B cell (primary cell): ENCODE measurements around the gene ATP2B3. TPM values are rescaled to one million over a fixed set of nuclear protein-coding genes. Genes with fewer than 3 reads are reported as not detected.

Source experiments
- ATAC-seq: fragments of 200-7000 bp; cut with Tn5 transposase; one replicate; pipeline ENCODE4 v1.10.0; 2021; ENCODE audit warnings: low read depth, mild to moderate bottlenecking, moderate number of reproducible peaks, moderate library complexity
- CTCF ChIA-PET: fragments of 350-600 bp; sonication (Branson Sonifier 250); formaldehyde crosslinking; loops from one replicate; lab custom pipeline; 2021; ENCODE audit warnings: antibody characterized with exemption, inconsistent platforms; lab: Charles Lee
- POLR2A ChIA-PET: fragments of 350-600 bp; sonication (Branson Sonifier 250); formaldehyde crosslinking; loops from one replicate; lab custom pipeline; 2021; ENCODE audit warnings: antibody characterized with exemption; lab: Charles Lee
- DNase-seq: peaks from one replicate; pipeline ENCODE4 v3.0.0; 2013
- H2AFZ ChIP-seq: 2 replicates; pipeline ENCODE4 v1.6.1; 2012; ENCODE audit warnings: mild to moderate bottlenecking, low read depth, low read length; ENCODE audit not compliant: insufficient read depth, poor library complexity, severe bottlenecking
- H3K27ac ChIP-seq, 2 donors: 1 replicate in 1 of 2; 2 replicates in 1 of 2; pipeline ENCODE4 v1.5.1; 2012 to 2013; ENCODE audit warnings: low read length in 2 of 2, mild to moderate bottlenecking in 2 of 2, moderate library complexity in 1 of 2
- H3K27me3 ChIP-seq, 4 experiments: fragments of 200-600 bp in 1 of 4; sonication (generic) in 1 of 4; replicated peaks in 1 of 4; 1 replicate in 2 of 4; 2 replicates in 2 of 4; pipeline versions ENCODE4 v1.6.1 to v1.7.0; 2013 to 2016; ENCODE audit warnings: low read length in 3 of 4, mild to moderate bottlenecking in 2 of 4, mixed read lengths in 1 of 4, moderate library complexity in 1 of 4; ENCODE audit not compliant: insufficient read depth in 4 of 4, control insufficient read depth in 3 of 4; ENCODE audit errors: control extremely low read depth in 1 of 4
- H3K36me3 ChIP-seq, 2 experiments: replicated peaks in 1 of 2; 1 replicate in 1 of 2; 2 replicates in 1 of 2; pipeline versions ENCODE4 v1.6.1 to v1.7.1; 2013; ENCODE audit warnings: low read length in 1 of 2; ENCODE audit not compliant: insufficient read depth in 2 of 2, control insufficient read depth in 1 of 2; ENCODE audit errors: control extremely low read depth in 1 of 2, extremely low read depth in 1 of 2
- H3K4me1 ChIP-seq, 2 donors: fragments of 200-600 bp in 1 of 2; sonication (generic) in 1 of 2; 1 replicate in 1 of 2; 2 replicates in 1 of 2; pipeline versions ENCODE4 v1.5.1 to v1.6.1; 2013 to 2017; ENCODE audit warnings: low read length in 2 of 2; ENCODE audit not compliant: control insufficient read depth in 2 of 2, insufficient read depth in 2 of 2
- H3K4me2 ChIP-seq: replicated peaks from 2 replicates; pipeline ENCODE3; 2012; ENCODE audit warnings: mild to moderate bottlenecking, low read depth, low read length; ENCODE audit not compliant: poor library complexity, severe bottlenecking
- H3K4me3 ChIP-seq, 5 experiments: fragments of 200-600 bp in 1 of 5; sonication (generic) in 1 of 5; 1 replicate in 3 of 5; 2 replicates in 2 of 5; pipeline versions ENCODE4 v1.5.1 to v1.7.0; 2011 to 2016; ENCODE audit warnings: low read length in 4 of 5, mild to moderate bottlenecking in 4 of 5, low read depth in 2 of 5, control low read depth in 1 of 5, moderate library complexity in 1 of 5; ENCODE audit not compliant: insufficient read depth in 1 of 5; ENCODE audit errors: control extremely low read depth in 1 of 5, extremely low read depth in 1 of 5
- H3K79me2 ChIP-seq: fragments of 200-600 bp; sonication (generic); one replicate; pipeline ENCODE4 v1.6.0; 2016; ENCODE audit warnings: low read length; ENCODE audit not compliant: control insufficient read depth, insufficient read depth
- H3K9ac ChIP-seq: fragments of 200-600 bp; sonication (generic); 2 replicates; pipeline ENCODE4 v1.6.1; 2017; ENCODE audit warnings: mild to moderate bottlenecking, low read length, moderate library complexity
- H3K9me3 ChIP-seq, 3 donors: one replicate each; pipeline versions ENCODE4 v1.6.1 to v1.7.1; 2013; ENCODE audit warnings: low read length in 2 of 3; ENCODE audit not compliant: control insufficient read depth in 2 of 3, insufficient read depth in 1 of 3; ENCODE audit errors: control extremely low read depth in 1 of 3
- H4K20me1 ChIP-seq: 2 replicates; pipeline ENCODE4 v1.6.0; 2012; ENCODE audit warnings: mild to moderate bottlenecking, low read length; ENCODE audit not compliant: insufficient read depth, control insufficient read depth, poor library complexity, severe bottlenecking
- H3K27ac Mint-ChIP-seq: one replicate; pipeline ENCODE4 v1.8.0; 2021; ENCODE audit warnings: mixed read lengths
- H3K27me3 Mint-ChIP-seq: one replicate; pipeline ENCODE4 v1.8.0; 2021; ENCODE audit warnings: mixed read lengths
- H3K4me1 Mint-ChIP-seq: one replicate; pipeline ENCODE4 v1.8.0; 2021; ENCODE audit warnings: mixed read lengths
- H3K4me3 Mint-ChIP-seq: one replicate; pipeline ENCODE4 v1.8.0; 2021; ENCODE audit warnings: mixed read lengths
- H3K9me3 Mint-ChIP-seq: one replicate; pipeline ENCODE4 v1.8.0; 2022; ENCODE audit warnings: mixed read lengths; ENCODE audit not compliant: insufficient read depth
- CTCF ChIP-seq: fragments of 200-600 bp; IDR thresholded peaks from one replicate; pipeline ENCODE4 v1.8.0; 2022; ENCODE audit warnings: antibody characterized with exemption, mild to moderate bottlenecking
- EZH2 ChIP-seq: IDR thresholded peaks from 2 replicates; pipeline ENCODE4 v1.6.1; 2012; ENCODE audit warnings: borderline replicate concordance, low read depth, mild to moderate bottlenecking, moderate library complexity, low read length; ENCODE audit not compliant: insufficient read depth, poor library complexity, severe bottlenecking
- WGBS: methylation state at CpG from one replicate; pipeline ENCODE4 v1.1.5; 2013; ENCODE audit warnings: missing lambda C conversion rate; ENCODE audit not compliant: insufficient coverage; 5-methylcytosine and 5-hydroxymethylcytosine counted together
- intact Hi-C: fragments of 100-400 bp; cut with micrococcal nuclease; formaldehyde crosslinking; loops from one replicate; pipeline ENCODE4 v1.10.0; 2022
- polyA plus RNA-seq: library from polyadenylated mRNA; depleted of rRNA; stranded (reverse); fragments of >200 nt; gene quantifications from 2 replicates; pipeline ENCODE4 v1.2.3, GENCODE V29; 2012
- total RNA-seq, 2 donors: library from RNA; stranded (reverse); fragments of 120-200 nt in 1 of 2; gene quantifications; 1 replicate in 1 of 2; 2 replicates in 1 of 2; pipeline versions ENCODE4 v1.2.3 to v1.2.4, GENCODE V29; 2013 to 2022

Gene ATP2B3
- total and polyA plus RNA-seq, 2 donors (not counting 1 experiment from before 2014, with no cell fraction given) = not detected

DNA sequence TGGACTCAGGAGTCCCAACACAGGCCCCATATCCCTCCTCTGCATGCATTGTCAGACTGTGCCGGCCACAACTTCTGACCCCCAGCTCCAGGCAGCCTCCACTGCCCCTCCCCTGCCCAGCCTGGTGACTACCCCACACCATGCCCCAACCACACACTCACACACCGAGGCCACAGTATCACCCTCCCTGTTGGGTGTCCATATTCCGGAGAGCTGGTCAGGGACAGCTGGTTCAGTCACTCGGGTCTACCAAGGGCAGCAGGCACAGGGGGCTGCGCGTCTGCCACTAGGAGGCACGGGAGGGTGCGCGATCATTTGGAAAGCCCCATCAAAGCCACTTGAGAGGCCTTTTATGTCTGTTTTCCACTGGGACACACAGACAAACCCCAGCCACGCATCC is 55.2 kb downstream of the ATP2B3 start:
- ChIA-PET CTCF (no interaction called here), POLR2A (no interaction called here)
- H2AFZ ChIP-seq = no peak overlapping the region
- no peak overlapping the region for H3K9ac ChIP-seq
- Mint-ChIP-seq H3K4me1 (peaks cover 4% of the 10 kb centered on the region), H3K27ac (no peak overlapping the region), H3K4me3 (no peak overlapping the region), H3K9me3 (no peaks in the 10 kb centered on the region), H3K27me3 (no peaks in the 10 kb centered on the region)
- H3K36me3 ChIP-seq = no peaks in the 10 kb centered on the region
- H3K4me3 ChIP-seq = no peak overlapping the region
- 95% methylated on average over 10 of the region's 10 CpGs for WGBS
- DNase-seq = no peak
- no peak overlapping the region for H3K27ac ChIP-seq
- H3K4me2 ChIP-seq = no peak overlapping the region
- no peaks in the 10 kb centered on the region for H4K20me1 ChIP-seq
- ATAC-seq = no peak
- no peaks in the 10 kb centered on the region for H3K27me3 ChIP-seq
- H3K4me1 ChIP-seq = no peaks in the 10 kb centered on the region
- TF ChIP-seq CTCF (no peak), EZH2 (no peak)
- intact Hi-C loops = no loop called here
- no peaks in the 10 kb centered on the region for H3K9me3 ChIP-seq
- no peaks in the 10 kb centered on the region for H3K79me2 ChIP-seq

DNA sequence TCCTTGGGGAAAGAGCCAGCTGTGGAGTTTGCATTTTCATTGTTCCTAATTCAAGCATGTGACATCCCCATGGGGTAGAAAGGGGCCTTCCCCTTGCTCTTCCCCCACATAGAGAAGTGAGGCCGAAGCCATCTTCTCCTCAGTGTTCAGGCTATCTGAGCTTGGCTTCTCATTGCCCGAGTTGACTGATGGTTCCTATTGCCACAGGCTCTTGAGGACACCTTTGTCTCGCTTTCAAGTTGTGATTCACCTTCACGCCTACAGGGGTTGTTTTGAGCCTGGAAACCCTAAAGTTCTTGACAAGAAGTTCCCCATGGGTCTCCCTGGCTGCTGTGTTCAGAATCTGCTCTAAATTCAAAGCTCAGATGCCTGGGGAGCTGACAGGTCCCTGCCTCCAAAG is 56.5 kb downstream of the ATP2B3 start:
- Mint-ChIP-seq H3K4me1 (peaks cover 4% of the 10 kb centered on the region), H3K9me3 (no peaks in the 10 kb centered on the region), H3K4me3 (no peak overlapping the region), H3K27ac (no peak overlapping the region), H3K27me3 (no peaks in the 10 kb centered on the region)
- Histone ChIP-seq H3K9ac (no peak overlapping the region), H2AFZ (no peak overlapping the region), H3K36me3 (no peaks in the 10 kb centered on the region), H3K4me3 (no peak overlapping the region), H3K4me2 (no peak overlapping the region), H3K79me2 (no peaks in the 10 kb centered on the region), H3K27me3 (no peaks in the 10 kb centered on the region), H3K4me1 (no peaks in the 10 kb centered on the region), H3K27ac (no peak overlapping the region), H4K20me1 (no peaks in the 10 kb centered on the region), H3K9me3 (no peaks in the 10 kb centered on the region)
- DNase-seq = peak; percentile 41
- peak; percentile 21 for ATAC-seq
- ChIA-PET POLR2A (no interaction called here), CTCF (interaction anchor here (0.8 to 1.6 kb wide), 2 partner anchors 36 to 62 kb away, joined by 3 to 6 read pairs; no protein-coding TSS in a partner anchor)
- intact Hi-C loops = no loop called here
- TF ChIP-seq EZH2 = no peak
- TF ChIP-seq CTCF = no peak
- 25% methylated on average over 3 of the region's 4 CpGs for WGBS
